OCI-LY1 (cell line): ENCODE data around the gene DOK6.

Experiments
- CTCF ChIP-seq: fragments of 200-600 bp; sonication (generic), shearing (Covaris generic); IDR thresholded peaks from 2 replicates; pipeline ENCODE4 v1.5.1; 2017; ENCODE audit warnings: mild to moderate bottlenecking, antibody characterized with exemption, low read length, moderate library complexity, mixed read lengths
- EZH2 ChIP-seq: fragments of 200-600 bp; sonication (generic), shearing (Covaris generic); IDR thresholded peaks from 2 replicates; pipeline ENCODE4 v1.8.0; 2017; ENCODE audit warnings: borderline replicate concordance, mixed run types, mild to moderate bottlenecking, antibody characterized with exemption, low read length, moderate library complexity, mixed read lengths

DNA sequence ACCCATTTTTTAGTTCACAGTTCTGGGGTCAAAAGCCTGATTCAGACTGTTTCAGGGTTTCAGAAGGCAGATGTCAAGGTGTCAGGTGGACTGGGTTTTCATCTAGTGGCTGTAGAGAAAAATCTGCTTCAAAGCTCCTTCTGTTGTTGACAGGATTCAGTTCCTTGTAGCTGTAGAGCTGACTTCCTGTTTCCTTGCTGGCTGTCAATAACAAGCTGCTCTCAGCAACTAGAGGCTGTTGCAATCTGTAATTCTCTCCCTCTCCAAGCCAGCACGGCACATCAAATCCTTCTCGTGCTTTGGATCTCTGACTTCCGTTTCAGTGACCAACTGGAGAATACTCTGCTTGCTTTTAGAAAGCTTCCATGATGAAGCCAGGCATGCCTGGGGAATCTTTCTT lies 179.4 kb downstream of the DOK6 start:
- no peak for TF ChIP-seq CTCF
- no peak for TF ChIP-seq EZH2
